ENCODE data around the gene BRD3.

The BRD3 gene

DNA sequence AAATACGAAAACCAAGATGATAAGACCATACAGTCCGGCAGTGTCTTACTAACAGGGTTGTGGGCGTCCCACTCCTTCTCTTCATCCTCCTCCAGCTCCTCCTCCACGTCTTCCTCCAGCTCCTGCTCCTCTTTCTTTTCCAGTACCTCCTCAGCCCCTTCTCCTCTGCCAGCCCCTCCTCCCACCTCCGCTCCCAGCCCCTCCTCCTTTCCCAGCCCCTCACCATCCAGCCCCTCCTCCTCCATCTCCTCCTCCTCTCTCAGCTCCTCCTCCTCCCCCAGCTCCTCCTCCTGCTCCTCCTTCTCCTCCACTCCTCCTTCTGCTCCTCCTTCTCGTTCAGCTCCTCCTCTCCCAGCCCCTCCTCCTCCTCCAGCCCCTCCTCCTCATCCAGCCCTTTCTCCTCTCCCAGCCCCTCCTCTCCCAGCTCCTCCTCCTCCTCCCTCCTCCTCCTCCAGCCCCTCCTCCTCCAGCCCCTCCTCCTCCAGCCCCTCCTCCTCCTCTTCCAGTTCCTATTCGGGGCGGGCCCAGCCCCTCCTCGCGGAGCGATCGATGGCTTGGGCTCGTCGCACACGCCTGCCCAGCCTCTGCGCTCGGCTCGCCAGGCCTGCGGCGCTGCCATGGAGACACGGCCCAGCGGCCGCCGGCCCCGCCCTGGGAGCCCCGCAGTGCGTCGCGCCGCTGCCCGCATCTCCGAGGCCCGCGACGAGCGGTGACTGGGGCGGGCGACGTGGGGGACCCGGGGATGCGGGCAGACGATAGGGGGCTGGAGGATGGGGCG lies 42.8 kb downstream of the BRD3 start, which contains the start of gene BRD3OS:
BRD3OS (plus strand) TSS at position 654 of the 778 bp plus-strand sequence. CDS start 1,267 bp downstream, outside the sequence.
- DNase-seq (ENCODE audit: low read depth in 2 of 2): peak; percentile 99

DNA sequence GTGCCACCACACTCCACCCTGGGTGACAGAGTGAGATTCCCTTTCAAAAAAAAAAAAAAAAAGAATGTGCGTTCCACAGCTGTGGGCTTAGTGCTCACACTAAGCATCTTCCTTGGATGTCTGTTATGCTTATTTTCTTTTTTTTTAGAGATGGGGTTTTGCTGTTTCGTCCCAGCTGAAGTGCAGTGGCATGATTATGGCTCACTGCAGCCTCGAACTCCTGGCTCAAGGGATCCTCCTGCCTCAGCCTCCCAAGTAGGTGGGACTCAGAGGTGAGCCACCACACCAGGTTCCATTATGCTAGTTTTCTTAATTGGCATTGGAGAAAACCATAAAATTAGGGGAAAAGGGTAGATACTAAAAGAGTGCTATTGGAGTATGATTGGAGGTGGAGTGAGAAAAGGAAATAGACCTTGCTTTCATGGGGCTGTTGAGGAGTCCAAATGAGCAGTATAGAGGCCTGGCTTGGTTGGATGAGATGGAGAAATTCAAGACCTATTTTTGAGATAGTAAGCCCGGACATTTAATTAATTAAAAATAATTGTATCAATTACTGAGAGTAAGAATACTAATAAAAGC lies 43.5 kb downstream of the BRD3 start:
- no peak for DNase-seq (ENCODE audit: low read depth in 2 of 2)

DNA sequence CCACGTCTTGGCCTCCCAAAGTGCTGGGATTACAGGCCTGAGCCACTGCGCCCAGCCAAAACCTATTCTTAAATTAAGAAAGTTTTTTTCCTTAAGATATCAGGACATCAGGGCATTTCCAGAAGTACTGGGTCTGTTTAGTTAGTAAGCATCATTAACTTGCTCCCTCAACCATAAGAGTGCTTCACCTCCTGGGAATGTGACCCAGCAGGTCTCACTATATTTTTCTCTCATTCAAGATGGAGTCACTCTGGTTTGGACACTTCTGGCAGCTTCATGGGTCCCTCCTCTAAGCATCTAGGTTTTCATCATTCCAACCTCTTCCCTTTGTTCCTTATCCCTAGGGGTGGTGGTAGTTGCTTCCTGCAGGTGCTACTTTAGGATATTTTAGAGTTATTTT lies 52.9 kb downstream of the BRD3 start:
- no peak for DNase-seq (ENCODE audit: low read depth in 2 of 2)

DNA sequence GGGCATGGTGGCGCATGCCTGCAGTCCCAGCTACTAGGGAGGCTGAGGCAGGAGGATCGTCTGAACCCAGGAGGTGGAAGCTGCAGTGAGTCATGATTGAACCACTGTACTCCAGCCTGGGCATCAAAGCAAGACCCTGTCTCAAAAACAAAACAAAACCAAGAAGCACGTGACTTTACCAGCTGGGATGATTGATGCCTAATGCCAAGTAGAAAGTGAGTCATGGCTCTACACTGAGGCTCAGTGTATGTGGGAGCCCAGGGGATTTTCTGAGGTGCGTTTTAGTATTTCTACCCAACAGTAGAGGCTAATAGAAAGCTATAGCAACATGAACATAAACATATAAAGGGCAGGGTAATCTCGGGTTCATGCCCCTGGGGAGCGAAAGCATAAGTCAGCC lies 56.4 kb downstream of the BRD3 start:
- no peak for DNase-seq (ENCODE audit: low read depth in 2 of 2)

- DNase-seq (ENCODE audit: low read depth in 2 of 2): no peak
These were observed 57.3 kb downstream of the BRD3 start for GRCh38 chr9:134010310-134011173.

GRCh38 chr9:134007571-134007970 lies 60.3 kb downstream of the BRD3 start:
- DNase-seq (ENCODE audit: low read depth in 2 of 2): no peak

DNA sequence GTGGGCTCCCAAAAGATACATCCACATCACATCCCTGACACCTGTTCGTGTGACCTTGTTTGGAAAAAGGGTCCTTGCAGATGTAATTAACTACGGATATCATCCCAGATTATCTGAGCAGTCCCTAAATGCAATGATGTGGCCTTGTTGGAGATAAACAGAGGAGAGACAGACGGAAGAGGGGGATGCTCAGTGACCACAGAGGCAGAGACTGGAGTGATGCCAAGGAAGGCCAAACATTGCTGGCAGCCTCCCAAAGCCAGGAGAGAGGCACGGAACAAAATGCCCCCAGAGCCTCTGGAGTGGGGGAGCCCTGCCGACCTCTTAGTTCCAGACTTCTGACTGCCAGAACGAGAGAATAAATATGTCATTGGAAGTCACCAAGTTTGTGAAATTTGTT lies 60.7 kb downstream of the BRD3 start:
- no peak for DNase-seq (ENCODE audit: low read depth in 2 of 2)

DNA sequence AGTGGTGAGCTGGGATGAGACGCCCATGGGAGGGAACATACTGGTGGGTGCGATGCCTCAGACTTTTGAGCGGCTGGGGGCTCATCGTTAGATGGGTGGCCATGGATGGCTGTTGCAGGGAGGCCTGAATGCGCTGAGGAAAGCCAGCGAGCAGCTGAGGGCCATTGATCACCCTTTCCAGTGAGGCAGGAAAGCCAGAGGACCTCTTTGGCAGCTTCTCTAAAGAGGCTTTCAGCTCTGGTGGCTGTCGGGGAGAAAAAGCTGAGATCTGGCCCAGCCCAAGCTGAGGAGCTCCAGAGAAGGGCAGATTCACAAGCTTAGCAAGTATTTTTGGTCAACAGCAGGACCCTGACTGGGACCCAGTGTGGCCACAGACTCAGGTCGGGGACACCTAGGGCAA lies 62.4 kb downstream of the BRD3 start:
- DNase-seq (ENCODE audit: low read depth in 2 of 2): no peak

- no peak for DNase-seq (ENCODE audit: low read depth in 2 of 2)
These were observed 62.9 kb downstream of the BRD3 start for GRCh38 chr9:134004881-134005280.

GRCh38 chr9:134004131-134004873 lies 63.5 kb downstream of the BRD3 start:
- DNase-seq (ENCODE audit: low read depth in 2 of 2): no peak

GRCh38 chr9:134003237-134003636 lies 64.6 kb downstream of the BRD3 start:
- DNase-seq (ENCODE audit: low read depth in 2 of 2): no peak

GRCh38 chr9:134002796-134003195 lies 65.0 kb downstream of the BRD3 start:
- no peak for DNase-seq (ENCODE audit: low read depth in 2 of 2)

GRCh38 chr9:133999851-134000265 lies 68.0 kb downstream of the BRD3 start:
- no peak for DNase-seq (ENCODE audit: low read depth in 2 of 2)

- DNase-seq (ENCODE audit: low read depth in 2 of 2): no peak
These were observed 68.8 kb downstream of the BRD3 start for GRCh38 chr9:133998915-133999595.

GRCh38 chr9:133997584-133997983 lies 70.2 kb downstream of the BRD3 start:
- DNase-seq (ENCODE audit: low read depth in 2 of 2): no peak

DNA sequence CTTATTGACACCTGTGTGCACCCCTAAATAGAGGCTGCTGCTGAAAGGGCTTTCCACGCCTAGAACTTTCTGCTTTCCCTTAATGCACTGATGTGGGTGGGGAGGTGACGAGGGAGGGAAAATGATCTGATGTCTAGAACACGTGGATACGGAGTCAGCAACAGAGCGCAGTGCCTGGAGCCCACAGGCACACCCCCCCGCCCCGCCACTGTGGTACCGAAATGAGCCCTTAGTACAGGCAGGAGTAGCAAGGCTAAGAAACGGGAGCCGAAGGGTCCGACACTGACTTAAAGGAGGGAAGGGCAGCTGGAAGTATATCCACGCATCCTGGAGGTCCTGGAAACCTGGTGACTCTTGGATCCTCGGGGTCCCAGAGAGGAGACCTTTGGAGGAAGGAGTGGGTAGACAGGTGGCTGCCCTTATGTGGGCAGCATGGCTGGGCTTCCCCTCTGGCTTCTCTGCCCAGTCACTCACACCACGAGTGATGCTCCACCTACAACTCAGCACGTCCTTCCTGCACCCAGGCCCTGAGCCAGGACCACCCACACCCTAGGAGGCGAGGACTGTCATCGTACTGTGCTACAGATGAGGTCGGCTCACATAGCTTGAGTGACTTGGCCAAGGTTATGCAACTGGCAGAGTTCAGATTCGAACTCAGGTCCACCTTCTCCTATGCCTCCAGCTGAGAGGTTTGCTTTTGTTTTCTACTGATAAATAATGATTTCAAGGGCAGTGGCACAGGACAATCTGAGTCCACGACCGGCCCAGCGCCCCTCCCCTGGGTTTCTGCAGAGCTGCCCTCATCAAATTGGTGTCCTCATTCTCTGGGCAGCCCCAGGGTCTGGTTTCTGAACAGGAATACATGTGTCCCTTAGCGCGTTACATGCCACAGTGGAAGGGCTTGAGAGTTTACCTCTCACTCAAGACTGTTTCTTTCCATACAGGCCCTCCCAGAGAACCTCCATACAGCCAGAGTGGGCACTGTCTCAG lies 71.0 kb downstream of the BRD3 start:
- DNase-seq (ENCODE audit: low read depth in 2 of 2): no peak

- DNase-seq (ENCODE audit: low read depth in 2 of 2): no peak
These were observed 72.6 kb downstream of the BRD3 start for GRCh38 chr9:133995012-133995896.

DNA sequence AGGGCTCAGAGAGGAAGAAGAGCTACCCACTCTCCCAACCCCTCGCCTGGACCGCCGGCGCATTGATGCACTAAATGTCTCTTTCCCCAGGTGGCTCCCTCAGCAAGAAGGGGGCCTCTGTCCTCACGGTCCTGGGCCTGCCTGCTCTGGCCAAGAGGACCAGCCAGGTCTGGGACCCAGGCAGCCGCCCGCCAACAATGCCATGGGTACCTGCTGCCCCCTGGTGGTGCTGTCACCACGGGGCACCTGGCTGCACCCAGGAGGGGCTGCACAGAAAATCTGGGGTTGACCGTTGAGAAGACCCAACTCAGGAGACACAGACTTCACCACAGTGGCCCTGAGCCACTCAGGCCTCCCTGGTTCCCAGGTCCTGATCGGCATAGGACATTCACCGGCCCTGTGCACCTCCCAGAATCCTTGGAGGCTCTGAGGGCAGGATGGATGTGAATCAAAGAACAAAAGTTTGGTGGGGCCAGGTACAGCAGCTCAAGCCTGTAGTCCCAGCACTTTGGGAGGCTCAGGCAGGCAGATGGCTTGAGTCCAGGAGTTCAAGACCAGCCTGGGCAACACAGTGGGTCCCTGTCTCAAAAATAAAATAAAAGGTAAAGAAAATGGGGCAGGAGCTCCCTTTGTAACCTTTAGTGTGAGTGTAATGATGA lies 73.3 kb downstream of the BRD3 start:
- DNase-seq (ENCODE audit: low read depth in 2 of 2): no peak
